B cell (primary cell): ENCODE data around the gene SPEM2. TPM values are rescaled to one million over a fixed set of nuclear protein-coding genes. Genes with fewer than 3 reads are reported as not detected.

ENCODE experiments used
- ATAC-seq: fragments of 200-7000 bp; cut with Tn5 transposase; one replicate; pipeline ENCODE4 v1.10.0; 2021; ENCODE audit warnings: low read depth, mild to moderate bottlenecking, moderate number of reproducible peaks, moderate library complexity
- CTCF ChIA-PET: fragments of 350-600 bp; sonication (Branson Sonifier 250); formaldehyde crosslinking; loops from one replicate; lab custom pipeline; 2021; ENCODE audit warnings: antibody characterized with exemption, inconsistent platforms; lab: Charles Lee
- POLR2A ChIA-PET: fragments of 350-600 bp; sonication (Branson Sonifier 250); formaldehyde crosslinking; loops from one replicate; lab custom pipeline; 2021; ENCODE audit warnings: antibody characterized with exemption; lab: Charles Lee
- DNase-seq: peaks from one replicate; pipeline ENCODE4 v3.0.0; 2013
- H2AFZ ChIP-seq: 2 replicates; pipeline ENCODE4 v1.6.1; 2012; ENCODE audit warnings: mild to moderate bottlenecking, low read depth, low read length; ENCODE audit not compliant: insufficient read depth, poor library complexity, severe bottlenecking
- H3K27ac ChIP-seq, 2 donors: 1 replicate in 1 of 2; 2 replicates in 1 of 2; pipeline ENCODE4 v1.5.1; 2012 to 2013; ENCODE audit warnings: low read length in 2 of 2, mild to moderate bottlenecking in 2 of 2, moderate library complexity in 1 of 2
- H3K27me3 ChIP-seq, 4 experiments: fragments of 200-600 bp in 1 of 4; sonication (generic) in 1 of 4; replicated peaks in 1 of 4; 1 replicate in 2 of 4; 2 replicates in 2 of 4; pipeline versions ENCODE4 v1.6.1 to v1.7.0; 2013 to 2016; ENCODE audit warnings: low read length in 3 of 4, mild to moderate bottlenecking in 2 of 4, mixed read lengths in 1 of 4, moderate library complexity in 1 of 4; ENCODE audit not compliant: insufficient read depth in 4 of 4, control insufficient read depth in 3 of 4; ENCODE audit errors: control extremely low read depth in 1 of 4
- H3K36me3 ChIP-seq, 2 experiments: replicated peaks in 1 of 2; 1 replicate in 1 of 2; 2 replicates in 1 of 2; pipeline versions ENCODE4 v1.6.1 to v1.7.1; 2013; ENCODE audit warnings: low read length in 1 of 2; ENCODE audit not compliant: insufficient read depth in 2 of 2, control insufficient read depth in 1 of 2; ENCODE audit errors: control extremely low read depth in 1 of 2, extremely low read depth in 1 of 2
- H3K4me1 ChIP-seq, 2 donors: fragments of 200-600 bp in 1 of 2; sonication (generic) in 1 of 2; 1 replicate in 1 of 2; 2 replicates in 1 of 2; pipeline versions ENCODE4 v1.5.1 to v1.6.1; 2013 to 2017; ENCODE audit warnings: low read length in 2 of 2; ENCODE audit not compliant: control insufficient read depth in 2 of 2, insufficient read depth in 2 of 2
- H3K4me2 ChIP-seq: replicated peaks from 2 replicates; pipeline ENCODE3; 2012; ENCODE audit warnings: mild to moderate bottlenecking, low read depth, low read length; ENCODE audit not compliant: poor library complexity, severe bottlenecking
- H3K4me3 ChIP-seq, 5 experiments: fragments of 200-600 bp in 1 of 5; sonication (generic) in 1 of 5; 1 replicate in 3 of 5; 2 replicates in 2 of 5; pipeline versions ENCODE4 v1.5.1 to v1.7.0; 2011 to 2016; ENCODE audit warnings: low read length in 4 of 5, mild to moderate bottlenecking in 4 of 5, low read depth in 2 of 5, control low read depth in 1 of 5, moderate library complexity in 1 of 5; ENCODE audit not compliant: insufficient read depth in 1 of 5; ENCODE audit errors: control extremely low read depth in 1 of 5, extremely low read depth in 1 of 5
- H3K79me2 ChIP-seq: fragments of 200-600 bp; sonication (generic); one replicate; pipeline ENCODE4 v1.6.0; 2016; ENCODE audit warnings: low read length; ENCODE audit not compliant: control insufficient read depth, insufficient read depth
- H3K9ac ChIP-seq: fragments of 200-600 bp; sonication (generic); 2 replicates; pipeline ENCODE4 v1.6.1; 2017; ENCODE audit warnings: mild to moderate bottlenecking, low read length, moderate library complexity
- H3K9me3 ChIP-seq, 3 donors: one replicate each; pipeline versions ENCODE4 v1.6.1 to v1.7.1; 2013; ENCODE audit warnings: low read length in 2 of 3; ENCODE audit not compliant: control insufficient read depth in 2 of 3, insufficient read depth in 1 of 3; ENCODE audit errors: control extremely low read depth in 1 of 3
- H4K20me1 ChIP-seq: 2 replicates; pipeline ENCODE4 v1.6.0; 2012; ENCODE audit warnings: mild to moderate bottlenecking, low read length; ENCODE audit not compliant: insufficient read depth, control insufficient read depth, poor library complexity, severe bottlenecking
- H3K27ac Mint-ChIP-seq: one replicate; pipeline ENCODE4 v1.8.0; 2021; ENCODE audit warnings: mixed read lengths
- H3K27me3 Mint-ChIP-seq: one replicate; pipeline ENCODE4 v1.8.0; 2021; ENCODE audit warnings: mixed read lengths
- H3K4me1 Mint-ChIP-seq: one replicate; pipeline ENCODE4 v1.8.0; 2021; ENCODE audit warnings: mixed read lengths
- H3K4me3 Mint-ChIP-seq: one replicate; pipeline ENCODE4 v1.8.0; 2021; ENCODE audit warnings: mixed read lengths
- H3K9me3 Mint-ChIP-seq: one replicate; pipeline ENCODE4 v1.8.0; 2022; ENCODE audit warnings: mixed read lengths; ENCODE audit not compliant: insufficient read depth
- CTCF ChIP-seq: fragments of 200-600 bp; IDR thresholded peaks from one replicate; pipeline ENCODE4 v1.8.0; 2022; ENCODE audit warnings: antibody characterized with exemption, mild to moderate bottlenecking
- EZH2 ChIP-seq: IDR thresholded peaks from 2 replicates; pipeline ENCODE4 v1.6.1; 2012; ENCODE audit warnings: borderline replicate concordance, low read depth, mild to moderate bottlenecking, moderate library complexity, low read length; ENCODE audit not compliant: insufficient read depth, poor library complexity, severe bottlenecking
- WGBS: methylation state at CpG from one replicate; pipeline ENCODE4 v1.1.5; 2013; ENCODE audit warnings: missing lambda C conversion rate; ENCODE audit not compliant: insufficient coverage; 5-methylcytosine and 5-hydroxymethylcytosine counted together
- intact Hi-C: fragments of 100-400 bp; cut with micrococcal nuclease; formaldehyde crosslinking; loops from one replicate; pipeline ENCODE4 v1.10.0; 2022
- polyA plus RNA-seq: library from polyadenylated mRNA; depleted of rRNA; stranded (reverse); fragments of >200 nt; gene quantifications from 2 replicates; pipeline ENCODE4 v1.2.3, GENCODE V29; 2012
- total RNA-seq, 2 donors: library from RNA; stranded (reverse); fragments of 120-200 nt in 1 of 2; gene quantifications; 1 replicate in 1 of 2; 2 replicates in 1 of 2; pipeline versions ENCODE4 v1.2.3 to v1.2.4, GENCODE V29; 2013 to 2022

SPEM2 gene
- total and polyA plus RNA-seq, 2 donors (not counting 1 experiment from before 2014, with no cell fraction given) = not detected

DNA sequence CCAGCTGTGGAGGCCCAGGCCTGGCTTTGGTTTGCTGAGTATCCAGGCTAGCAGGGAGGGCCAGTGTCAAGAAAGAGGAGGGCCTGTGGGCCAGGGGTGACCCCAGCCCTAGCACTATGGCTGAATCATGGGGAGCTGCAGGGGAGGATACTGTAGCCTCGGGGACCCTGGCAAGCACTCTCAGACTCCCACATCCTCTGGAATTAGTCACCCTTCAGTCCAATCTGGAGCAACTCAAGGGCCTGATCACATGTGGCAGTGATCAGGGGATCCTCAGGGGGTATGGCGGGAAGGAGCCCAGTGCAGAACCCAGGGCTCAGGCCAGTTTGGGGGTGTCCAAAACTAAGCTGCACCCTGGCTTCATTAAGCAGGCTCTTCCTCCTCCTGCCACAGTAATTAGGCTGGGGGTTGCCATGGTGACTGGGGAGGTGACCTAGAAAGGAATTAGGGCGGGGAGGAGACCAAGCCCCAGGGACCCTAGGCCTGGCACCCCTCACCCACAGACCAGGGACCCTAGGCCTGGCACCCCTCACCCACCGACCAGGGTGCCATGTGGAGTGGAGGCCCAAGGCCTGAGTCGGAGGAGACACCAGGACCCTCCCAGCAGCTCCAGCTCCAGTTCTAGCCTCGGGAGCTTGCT is 11.9 kb upstream of the SPEM2 start:
- no peak overlapping the region for H2AFZ ChIP-seq
- ATAC-seq (no peak), DNase-seq (no peak)
- intact Hi-C loops = no loop called here
- no peaks in the 10 kb centered on the region for H3K79me2 ChIP-seq
- no peak overlapping the region for H3K9ac ChIP-seq
- no peaks in the 10 kb centered on the region for H3K9me3 ChIP-seq
- ChIA-PET POLR2A (interaction anchor here (0.7 kb wide), 2 partner anchors 10 kb away, joined by 3 read pairs; no protein-coding TSS in a partner anchor), CTCF (no interaction called here)
- TF ChIP-seq CTCF = no peak
- TF ChIP-seq EZH2 = no peak
- H3K4me3 Mint-ChIP-seq = no peak overlapping the region
- no peak overlapping the region for H3K27ac ChIP-seq
- H3K27me3 ChIP-seq = peaks cover 0 to 13% (median 0%) of the 10 kb centered on the region in 4 experiments
- H3K27me3 Mint-ChIP-seq = peaks cover 22% of the 10 kb centered on the region
- H3K36me3 ChIP-seq = no peaks in the 10 kb centered on the region
- 80% methylated on average over 4 of the region's 6 CpGs for WGBS
- peaks cover 0 to 4% of the 10 kb centered on the region in 2 donors for H3K4me1 ChIP-seq
- H3K27ac Mint-ChIP-seq = no peak overlapping the region
- H3K9me3 Mint-ChIP-seq = no peaks in the 10 kb centered on the region
- H3K4me2 ChIP-seq = no peak overlapping the region
- no peaks in the 10 kb centered on the region for H4K20me1 ChIP-seq
- H3K4me3 ChIP-seq = no peak overlapping the region
- H3K4me1 Mint-ChIP-seq = peaks cover 2% of the 10 kb centered on the region

DNA sequence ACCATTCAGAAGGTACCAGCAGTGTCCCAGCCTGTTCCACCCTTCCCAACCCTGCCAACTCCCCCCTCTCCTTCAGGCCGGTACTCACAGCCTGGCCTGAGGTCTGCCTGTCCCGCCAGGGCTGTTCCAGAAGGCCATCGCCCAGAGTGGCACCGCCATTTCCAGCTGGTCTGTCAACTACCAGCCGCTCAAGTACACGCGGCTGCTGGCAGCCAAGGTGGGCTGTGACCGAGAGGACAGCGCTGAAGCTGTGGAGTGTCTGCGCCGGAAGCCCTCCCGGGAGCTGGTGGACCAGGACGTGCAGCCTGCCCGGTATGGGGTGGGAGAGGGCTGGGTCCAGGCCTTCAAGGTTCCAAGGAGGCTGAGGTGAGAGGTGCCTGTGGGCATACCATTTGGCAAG is 10.6 kb upstream of the SPEM2 start:
- ChIA-PET CTCF (no interaction called here), POLR2A (no interaction called here)
- Histone ChIP-seq H4K20me1 (no peaks in the 10 kb centered on the region), H3K4me2 (no peak overlapping the region), H2AFZ (no peak overlapping the region), H3K9me3 (no peaks in the 10 kb centered on the region), H3K79me2 (no peaks in the 10 kb centered on the region), H3K4me1 (no peaks in the 10 kb centered on the region), H3K4me3 (no peak overlapping the region), H3K9ac (no peak overlapping the region), H3K27ac (no peak overlapping the region), H3K36me3 (no peaks in the 10 kb centered on the region), H3K27me3 (peaks cover 0 to 2% (median 0%) of the 10 kb centered on the region in 4 experiments)
- WGBS = 90% methylated on average over 14 of the region's 14 CpGs
- Mint-ChIP-seq H3K27me3 (peaks cover 17% of the 10 kb centered on the region), H3K4me1 (no peaks in the 10 kb centered on the region), H3K9me3 (no peaks in the 10 kb centered on the region), H3K27ac (no peak overlapping the region), H3K4me3 (no peak overlapping the region)
- intact Hi-C loops = no loop called here
- ATAC-seq = no peak
- no peak for DNase-seq
- TF ChIP-seq CTCF (no peak), EZH2 (no peak)
